ENCODE data around the gene NT5DC4.

DNA sequence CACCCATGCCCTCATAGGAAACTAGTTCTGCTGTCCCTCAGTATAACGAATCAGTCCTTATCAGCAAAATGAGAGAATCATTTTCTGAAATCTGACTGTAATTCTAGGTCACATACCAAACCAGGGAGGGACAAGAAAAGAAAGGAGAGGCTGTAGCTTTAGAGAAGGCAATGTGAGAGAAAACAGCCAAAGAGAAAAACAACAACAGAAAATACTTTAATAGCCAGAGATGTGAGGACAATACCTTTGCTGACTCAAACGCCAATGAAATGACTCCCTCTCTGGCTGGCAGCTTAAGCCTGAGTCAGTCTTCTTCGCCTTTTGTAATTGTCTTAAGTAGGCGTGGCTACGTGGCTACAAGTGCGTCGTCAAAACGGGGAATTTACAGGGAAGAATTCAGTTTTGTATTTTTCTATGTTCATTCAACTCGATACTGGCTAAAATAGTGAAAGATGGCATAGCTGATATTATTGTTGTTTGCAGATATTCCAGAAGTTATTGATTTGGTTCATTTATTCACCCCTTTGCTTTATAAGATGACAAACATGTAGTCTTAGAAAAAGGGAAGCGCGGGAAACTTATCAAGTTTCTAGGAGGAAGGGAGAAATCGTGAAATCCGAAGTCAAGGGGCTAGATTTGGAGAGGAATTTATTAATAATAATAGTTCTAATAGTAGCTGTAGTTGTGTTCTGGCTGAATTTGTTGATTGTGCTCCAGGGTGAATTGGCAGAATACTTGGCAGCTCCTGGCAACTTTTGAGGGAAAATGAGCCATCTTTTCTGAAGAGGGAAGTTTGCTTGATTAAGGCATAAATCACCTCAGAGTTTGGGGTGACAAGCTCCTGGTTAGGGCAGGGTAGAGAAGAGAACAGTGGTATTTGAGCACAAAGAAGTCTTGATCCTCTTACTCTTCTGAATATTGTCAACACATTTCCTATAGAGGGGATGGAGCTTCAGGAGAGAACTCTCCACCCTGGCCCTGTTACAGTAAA, 63.7 kb downstream of the NT5DC4 start, which contains the start of gene IL1A:
- no peak for TF ChIP-seq SMC3 (IDR thresholded peaks at IDR 0.05; ENCODE audit: low read depth, low read length)
- TF ChIP-seq, protein P1, sequence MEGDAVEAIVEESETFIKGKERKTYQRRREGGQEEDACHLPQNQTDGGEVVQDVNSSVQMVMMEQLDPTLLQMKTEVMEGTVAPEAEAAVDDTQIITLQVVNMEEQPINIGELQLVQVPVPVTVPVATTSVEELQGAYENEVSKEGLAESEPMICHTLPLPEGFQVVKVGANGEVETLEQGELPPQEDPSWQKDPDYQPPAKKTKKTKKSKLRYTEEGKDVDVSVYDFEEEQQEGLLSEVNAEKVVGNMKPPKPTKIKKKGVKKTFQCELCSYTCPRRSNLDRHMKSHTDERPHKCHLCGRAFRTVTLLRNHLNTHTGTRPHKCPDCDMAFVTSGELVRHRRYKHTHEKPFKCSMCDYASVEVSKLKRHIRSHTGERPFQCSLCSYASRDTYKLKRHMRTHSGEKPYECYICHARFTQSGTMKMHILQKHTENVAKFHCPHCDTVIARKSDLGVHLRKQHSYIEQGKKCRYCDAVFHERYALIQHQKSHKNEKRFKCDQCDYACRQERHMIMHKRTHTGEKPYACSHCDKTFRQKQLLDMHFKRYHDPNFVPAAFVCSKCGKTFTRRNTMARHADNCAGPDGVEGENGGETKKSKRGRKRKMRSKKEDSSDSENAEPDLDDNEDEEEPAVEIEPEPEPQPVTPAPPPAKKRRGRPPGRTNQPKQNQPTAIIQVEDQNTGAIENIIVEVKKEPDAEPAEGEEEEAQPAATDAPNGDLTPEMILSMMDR (conservative IDR thresholded peaks at IDR 0.05; ENCODE audit: low read depth, low read length) = no peak
- no peak for TF ChIP-seq POLR2A (IDR thresholded peaks at IDR 0.05; ENCODE audit: low read depth, low read length)
- TF ChIP-seq RAD21 (IDR thresholded peaks at IDR 0.05; ENCODE audit: low read length) = no peak
- no peak for TF ChIP-seq FOS (IDR thresholded peaks at IDR 0.05; ENCODE audit: low read depth, low read length)
- TF ChIP-seq, protein P2, sequence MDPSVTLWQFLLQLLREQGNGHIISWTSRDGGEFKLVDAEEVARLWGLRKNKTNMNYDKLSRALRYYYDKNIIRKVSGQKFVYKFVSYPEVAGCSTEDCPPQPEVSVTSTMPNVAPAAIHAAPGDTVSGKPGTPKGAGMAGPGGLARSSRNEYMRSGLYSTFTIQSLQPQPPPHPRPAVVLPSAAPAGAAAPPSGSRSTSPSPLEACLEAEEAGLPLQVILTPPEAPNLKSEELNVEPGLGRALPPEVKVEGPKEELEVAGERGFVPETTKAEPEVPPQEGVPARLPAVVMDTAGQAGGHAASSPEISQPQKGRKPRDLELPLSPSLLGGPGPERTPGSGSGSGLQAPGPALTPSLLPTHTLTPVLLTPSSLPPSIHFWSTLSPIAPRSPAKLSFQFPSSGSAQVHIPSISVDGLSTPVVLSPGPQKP (IDR thresholded peaks at IDR 0.05; ENCODE audit: borderline replicate concordance, low read depth, low read length) = no peak
- no peak for TF ChIP-seq MXI1 (IDR thresholded peaks at IDR 0.05; ENCODE audit: borderline replicate concordance, low read depth, low read length)
- no peak for TF ChIP-seq MAZ (IDR thresholded peaks at IDR 0.05; ENCODE audit: borderline replicate concordance, low read depth, low read length)
- no peak for TF ChIP-seq CEBPB (IDR thresholded peaks at IDR 0.05; ENCODE audit: low read depth, low read length)
- no peak for TF ChIP-seq RFX5 (IDR thresholded peaks at IDR 0.05; ENCODE audit: low read depth, low read length)
- TF ChIP-seq, protein P3, sequence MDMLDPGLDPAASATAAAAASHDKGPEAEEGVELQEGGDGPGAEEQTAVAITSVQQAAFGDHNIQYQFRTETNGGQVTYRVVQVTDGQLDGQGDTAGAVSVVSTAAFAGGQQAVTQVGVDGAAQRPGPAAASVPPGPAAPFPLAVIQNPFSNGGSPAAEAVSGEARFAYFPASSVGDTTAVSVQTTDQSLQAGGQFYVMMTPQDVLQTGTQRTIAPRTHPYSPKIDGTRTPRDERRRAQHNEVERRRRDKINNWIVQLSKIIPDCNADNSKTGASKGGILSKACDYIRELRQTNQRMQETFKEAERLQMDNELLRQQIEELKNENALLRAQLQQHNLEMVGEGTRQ (IDR thresholded peaks at IDR 0.05; ENCODE audit: low read depth, low read length) = no peak
- no peak for TF ChIP-seq RCOR1 (IDR thresholded peaks at IDR 0.05; ENCODE audit: insufficient replicate concordance, low read length)
- TF ChIP-seq MAFK (IDR thresholded peaks at IDR 0.05; ENCODE audit: low read depth, low read length) = peak; percentile 16; the same call in 1 of the 2 replicates
- TF ChIP-seq BHLHE40 (IDR thresholded peaks at IDR 0.05; ENCODE audit: low read depth, low read length) = no peak

Data from IMR-90 (cell line).